Measurements from ENCODE around the gene NPFFR2. TPM values are rescaled to one million over a fixed set of nuclear protein-coding genes. Genes with fewer than 3 reads are reported as not detected.

Gene NPFFR2
- total and polyA plus RNA-seq, 2 of the 13 experiments (the other 11 are each of a cell fraction or from before 2014, with no cell fraction given) = not detected

DNA sequence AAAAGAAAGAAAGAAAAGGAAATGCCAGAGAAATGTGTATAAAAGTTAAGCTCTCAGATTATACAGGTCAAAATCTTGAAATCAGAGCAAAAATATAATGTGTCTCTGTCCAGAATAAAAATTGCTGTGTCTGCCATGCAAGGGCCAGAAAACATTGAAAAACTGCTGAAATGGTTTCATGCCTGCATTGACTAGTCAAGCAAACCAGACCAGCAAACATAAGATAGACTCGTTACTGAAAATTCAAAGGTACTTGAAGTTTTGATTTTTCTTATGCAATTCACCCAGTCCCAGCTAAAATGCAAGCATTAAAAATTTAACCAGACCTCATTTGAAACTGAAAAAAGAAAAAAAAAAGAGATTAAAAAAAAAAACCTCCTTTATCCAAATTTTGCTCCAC, 37.2 kb upstream of the NPFFR2 start:
- DNase-seq (ENCODE audit: low spot score) (no peak), FAIRE-seq (no peak), ATAC-seq (no peak)
- CTCF ChIA-PET (ENCODE audit: low intra/inter-chr PET ratio, low total read pairs) = no interaction called here
- 0% methylated on average over 1 of the region's 1 CpG for WGBS (ENCODE audit: low lambda C conversion rate)
- Histone ChIP-seq H3K4me1 (ENCODE audit: insufficient read depth, low read length) (no peaks in the 10 kb centered on the region), H3K27ac (ENCODE audit: extremely low read length, insufficient read depth, low read length) (no peak overlapping the region), H3K4me3 (replicated peaks in 1 of 3; ENCODE audit: insufficient read depth in 1 of 3, low read depth in 2 of 3, low read length in 3 of 3) (no peak overlapping the region), H2AFZ (ENCODE audit: low read length) (no peak overlapping the region), H3K36me3 (replicated peaks in 1 of 2; ENCODE audit: control insufficient read depth in 1 of 2, insufficient read depth in 2 of 2, low read length in 2 of 2) (no peaks in the 10 kb centered on the region), H3K79me2 (ENCODE audit: insufficient read depth, low read length) (no peaks in the 10 kb centered on the region), H3K4me2 (ENCODE audit: low read depth, low read length) (no peak overlapping the region), H4K20me1 (ENCODE audit: insufficient read depth, low read length) (no peaks in the 10 kb centered on the region), H3K27me3 (ENCODE audit: control insufficient read depth in 1 of 2, insufficient read depth in 2 of 2, low read length in 2 of 2) (no peaks in the 10 kb centered on the region), H3K9ac (ENCODE audit: insufficient read depth, low read depth, low read length) (no peak overlapping the region), H3K9me3 (ENCODE audit: low read length) (peaks cover 57% of the 10 kb centered on the region)
- intact Hi-C loops (cut with micrococcal nuclease; ENCODE audit: unreplicated experiment) = no loop called here
- no TSS peak for BruUV-seq (replicated peaks)
- in situ Hi-C loops (cut with HindIII; ENCODE audit: extremely low pct_ligation_motif_present, low pct_unique_long_range_greater_than_20kb) = no loop called here
- POLR2A ChIA-PET = no interaction called here
- TF ChIP-seq ISX (CRISPR knock-in tag; conservative IDR thresholded peaks at IDR 0.05) (no peak), SP140L (CRISPR knock-in tag; IDR thresholded peaks at IDR 0.05; ENCODE audit: borderline replicate concordance) (no peak), ZNF446 (CRISPR knock-in tag; IDR thresholded peaks at IDR 0.05) (no peak), MEF2D (CRISPR knock-in tag; IDR thresholded peaks at IDR 0.05) (no peak), ZNF788 (CRISPR knock-in tag; IDR thresholded peaks at IDR 0.05; ENCODE audit: borderline replicate concordance) (no peak), PRMT3 (CRISPR knock-in tag; IDR thresholded peaks at IDR 0.05; ENCODE audit: borderline replicate concordance, low read depth) (no peak), NFYB (CRISPR knock-in tag; IDR thresholded peaks at IDR 0.05) (no peak), ATAD3A (CRISPR knock-in tag; IDR thresholded peaks at IDR 0.05) (no peak), TCF7L2 (IDR thresholded peaks at IDR 0.05; ENCODE audit: low read depth, low read length) (no peak), SMAD3 (CRISPR knock-in tag; IDR thresholded peaks at IDR 0.05) (no peak)
- TF ChIP-seq, protein P1, sequence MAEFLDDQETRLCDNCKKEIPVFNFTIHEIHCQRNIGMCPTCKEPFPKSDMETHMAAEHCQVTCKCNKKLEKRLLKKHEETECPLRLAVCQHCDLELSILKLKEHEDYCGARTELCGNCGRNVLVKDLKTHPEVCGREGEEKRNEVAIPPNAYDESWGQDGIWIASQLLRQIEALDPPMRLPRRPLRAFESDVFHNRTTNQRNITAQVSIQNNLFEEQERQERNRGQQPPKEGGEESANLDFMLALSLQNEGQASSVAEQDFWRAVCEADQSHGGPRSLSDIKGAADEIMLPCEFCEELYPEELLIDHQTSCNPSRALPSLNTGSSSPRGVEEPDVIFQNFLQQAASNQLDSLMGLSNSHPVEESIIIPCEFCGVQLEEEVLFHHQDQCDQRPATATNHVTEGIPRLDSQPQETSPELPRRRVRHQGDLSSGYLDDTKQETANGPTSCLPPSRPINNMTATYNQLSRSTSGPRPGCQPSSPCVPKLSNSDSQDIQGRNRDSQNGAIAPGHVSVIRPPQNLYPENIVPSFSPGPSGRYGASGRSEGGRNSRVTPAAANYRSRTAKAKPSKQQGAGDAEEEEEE (CRISPR knock-in tag; IDR thresholded peaks at IDR 0.05; ENCODE audit: borderline replicate concordance) = no peak
- TF ChIP-seq, protein P2, sequence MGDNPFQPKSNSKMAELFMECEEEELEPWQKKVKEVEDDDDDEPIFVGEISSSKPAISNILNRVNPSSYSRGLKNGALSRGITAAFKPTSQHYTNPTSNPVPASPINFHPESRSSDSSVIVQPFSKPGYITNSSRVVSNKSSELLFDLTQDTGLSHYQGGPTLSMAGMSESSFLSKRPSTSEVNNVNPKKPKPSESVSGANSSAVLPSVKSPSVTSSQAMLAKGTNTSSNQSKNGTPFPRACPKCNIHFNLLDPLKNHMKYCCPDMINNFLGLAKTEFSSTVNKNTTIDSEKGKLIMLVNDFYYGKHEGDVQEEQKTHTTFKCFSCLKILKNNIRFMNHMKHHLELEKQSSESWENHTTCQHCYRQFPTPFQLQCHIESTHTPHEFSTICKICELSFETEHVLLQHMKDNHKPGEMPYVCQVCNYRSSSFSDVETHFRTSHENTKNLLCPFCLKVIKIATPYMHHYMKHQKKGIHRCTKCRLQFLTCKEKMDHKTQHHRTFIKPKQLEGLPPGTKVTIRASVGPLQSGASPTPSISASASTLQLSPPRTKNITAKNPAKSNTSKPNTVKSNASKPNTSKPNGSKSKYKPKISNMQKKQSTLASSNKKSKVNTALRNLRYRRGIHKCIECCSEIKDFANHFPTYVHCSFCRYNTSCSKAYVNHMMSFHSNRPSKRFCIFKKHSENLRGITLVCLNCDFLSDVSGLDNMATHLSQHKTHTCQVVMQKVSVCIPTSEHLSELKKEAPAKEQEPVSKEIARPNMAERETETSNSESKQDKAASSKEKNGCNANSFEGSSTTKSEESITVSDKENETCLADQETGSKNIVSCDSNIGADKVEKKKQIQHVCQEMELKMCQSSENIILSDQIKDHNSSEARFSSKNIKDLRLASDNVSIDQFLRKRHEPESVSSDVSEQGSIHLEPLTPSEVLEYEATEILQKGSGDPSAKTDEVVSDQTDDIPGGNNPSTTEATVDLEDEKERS (CRISPR knock-in tag; IDR thresholded peaks at IDR 0.05) = no peak
- TF ChIP-seq, protein P3, sequence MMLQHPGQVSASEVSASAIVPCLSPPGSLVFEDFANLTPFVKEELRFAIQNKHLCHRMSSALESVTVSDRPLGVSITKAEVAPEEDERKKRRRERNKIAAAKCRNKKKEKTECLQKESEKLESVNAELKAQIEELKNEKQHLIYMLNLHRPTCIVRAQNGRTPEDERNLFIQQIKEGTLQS (CRISPR knock-in tag; IDR thresholded peaks at IDR 0.05) = no peak
- TF ChIP-seq, protein P4, sequence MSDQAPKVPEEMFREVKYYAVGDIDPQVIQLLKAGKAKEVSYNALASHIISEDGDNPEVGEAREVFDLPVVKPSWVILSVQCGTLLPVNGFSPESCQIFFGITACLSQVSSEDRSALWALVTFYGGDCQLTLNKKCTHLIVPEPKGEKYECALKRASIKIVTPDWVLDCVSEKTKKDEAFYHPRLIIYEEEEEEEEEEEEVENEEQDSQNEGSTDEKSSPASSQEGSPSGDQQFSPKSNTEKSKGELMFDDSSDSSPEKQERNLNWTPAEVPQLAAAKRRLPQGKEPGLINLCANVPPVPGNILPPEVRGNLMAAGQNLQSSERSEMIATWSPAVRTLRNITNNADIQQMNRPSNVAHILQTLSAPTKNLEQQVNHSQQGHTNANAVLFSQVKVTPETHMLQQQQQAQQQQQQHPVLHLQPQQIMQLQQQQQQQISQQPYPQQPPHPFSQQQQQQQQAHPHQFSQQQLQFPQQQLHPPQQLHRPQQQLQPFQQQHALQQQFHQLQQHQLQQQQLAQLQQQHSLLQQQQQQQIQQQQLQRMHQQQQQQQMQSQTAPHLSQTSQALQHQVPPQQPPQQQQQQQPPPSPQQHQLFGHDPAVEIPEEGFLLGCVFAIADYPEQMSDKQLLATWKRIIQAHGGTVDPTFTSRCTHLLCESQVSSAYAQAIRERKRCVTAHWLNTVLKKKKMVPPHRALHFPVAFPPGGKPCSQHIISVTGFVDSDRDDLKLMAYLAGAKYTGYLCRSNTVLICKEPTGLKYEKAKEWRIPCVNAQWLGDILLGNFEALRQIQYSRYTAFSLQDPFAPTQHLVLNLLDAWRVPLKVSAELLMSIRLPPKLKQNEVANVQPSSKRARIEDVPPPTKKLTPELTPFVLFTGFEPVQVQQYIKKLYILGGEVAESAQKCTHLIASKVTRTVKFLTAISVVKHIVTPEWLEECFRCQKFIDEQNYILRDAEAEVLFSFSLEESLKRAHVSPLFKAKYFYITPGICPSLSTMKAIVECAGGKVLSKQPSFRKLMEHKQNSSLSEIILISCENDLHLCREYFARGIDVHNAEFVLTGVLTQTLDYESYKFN (CRISPR knock-in tag; conservative IDR thresholded peaks at IDR 0.05) = no peak
- TF ChIP-seq, protein P5, sequence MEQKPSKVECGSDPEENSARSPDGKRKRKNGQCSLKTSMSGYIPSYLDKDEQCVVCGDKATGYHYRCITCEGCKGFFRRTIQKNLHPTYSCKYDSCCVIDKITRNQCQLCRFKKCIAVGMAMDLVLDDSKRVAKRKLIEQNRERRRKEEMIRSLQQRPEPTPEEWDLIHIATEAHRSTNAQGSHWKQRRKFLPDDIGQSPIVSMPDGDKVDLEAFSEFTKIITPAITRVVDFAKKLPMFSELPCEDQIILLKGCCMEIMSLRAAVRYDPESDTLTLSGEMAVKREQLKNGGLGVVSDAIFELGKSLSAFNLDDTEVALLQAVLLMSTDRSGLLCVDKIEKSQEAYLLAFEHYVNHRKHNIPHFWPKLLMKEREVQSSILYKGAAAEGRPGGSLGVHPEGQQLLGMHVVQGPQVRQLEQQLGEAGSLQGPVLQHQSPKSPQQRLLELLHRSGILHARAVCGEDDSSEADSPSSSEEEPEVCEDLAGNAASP (CRISPR knock-in tag; IDR thresholded peaks at IDR 0.05; ENCODE audit: borderline replicate concordance) = no peak
